ENCODE results near the gene CABLES2.

DNA sequence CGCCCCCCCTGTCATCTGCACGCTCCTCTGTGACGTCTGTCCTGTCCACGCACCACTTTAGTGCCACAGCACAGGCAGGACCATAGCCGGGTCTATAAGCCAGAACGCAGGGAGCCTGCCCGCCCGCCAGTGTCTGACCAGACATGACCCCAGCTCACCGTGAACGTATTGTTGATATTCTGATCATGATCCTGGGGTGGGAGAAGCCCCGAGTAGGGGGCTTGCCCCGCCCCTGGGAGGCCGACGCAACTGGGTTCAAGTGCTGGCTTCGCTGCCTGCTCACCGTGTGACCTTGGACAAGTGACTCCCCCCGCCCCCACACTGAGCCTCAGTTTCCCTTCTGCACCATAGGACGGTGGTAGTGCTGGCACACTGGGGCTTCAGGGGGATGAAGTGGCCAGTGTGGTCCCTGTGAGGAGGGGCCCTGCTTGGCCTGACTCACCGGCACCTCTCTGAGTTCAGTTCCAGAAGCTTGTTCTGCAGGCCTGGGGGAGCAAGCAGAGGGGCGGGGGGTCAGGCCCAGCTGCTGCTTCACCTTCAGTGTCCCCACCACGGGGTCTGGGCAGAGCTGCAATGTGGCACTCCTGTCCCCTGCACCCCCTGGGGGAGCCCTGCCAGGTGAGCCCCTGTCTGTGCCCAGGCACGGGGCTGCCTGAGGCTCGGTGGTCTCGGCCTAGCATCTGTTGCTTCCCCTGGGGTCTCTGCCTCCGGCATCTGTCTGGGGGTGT is 11.1 kb upstream of the CABLES2 start:
- TF ChIP-seq FOXM1 (IDR thresholded peaks at IDR 0.05; ENCODE audit: borderline replicate concordance, low read depth), result no peak
- TF ChIP-seq, protein P1, sequence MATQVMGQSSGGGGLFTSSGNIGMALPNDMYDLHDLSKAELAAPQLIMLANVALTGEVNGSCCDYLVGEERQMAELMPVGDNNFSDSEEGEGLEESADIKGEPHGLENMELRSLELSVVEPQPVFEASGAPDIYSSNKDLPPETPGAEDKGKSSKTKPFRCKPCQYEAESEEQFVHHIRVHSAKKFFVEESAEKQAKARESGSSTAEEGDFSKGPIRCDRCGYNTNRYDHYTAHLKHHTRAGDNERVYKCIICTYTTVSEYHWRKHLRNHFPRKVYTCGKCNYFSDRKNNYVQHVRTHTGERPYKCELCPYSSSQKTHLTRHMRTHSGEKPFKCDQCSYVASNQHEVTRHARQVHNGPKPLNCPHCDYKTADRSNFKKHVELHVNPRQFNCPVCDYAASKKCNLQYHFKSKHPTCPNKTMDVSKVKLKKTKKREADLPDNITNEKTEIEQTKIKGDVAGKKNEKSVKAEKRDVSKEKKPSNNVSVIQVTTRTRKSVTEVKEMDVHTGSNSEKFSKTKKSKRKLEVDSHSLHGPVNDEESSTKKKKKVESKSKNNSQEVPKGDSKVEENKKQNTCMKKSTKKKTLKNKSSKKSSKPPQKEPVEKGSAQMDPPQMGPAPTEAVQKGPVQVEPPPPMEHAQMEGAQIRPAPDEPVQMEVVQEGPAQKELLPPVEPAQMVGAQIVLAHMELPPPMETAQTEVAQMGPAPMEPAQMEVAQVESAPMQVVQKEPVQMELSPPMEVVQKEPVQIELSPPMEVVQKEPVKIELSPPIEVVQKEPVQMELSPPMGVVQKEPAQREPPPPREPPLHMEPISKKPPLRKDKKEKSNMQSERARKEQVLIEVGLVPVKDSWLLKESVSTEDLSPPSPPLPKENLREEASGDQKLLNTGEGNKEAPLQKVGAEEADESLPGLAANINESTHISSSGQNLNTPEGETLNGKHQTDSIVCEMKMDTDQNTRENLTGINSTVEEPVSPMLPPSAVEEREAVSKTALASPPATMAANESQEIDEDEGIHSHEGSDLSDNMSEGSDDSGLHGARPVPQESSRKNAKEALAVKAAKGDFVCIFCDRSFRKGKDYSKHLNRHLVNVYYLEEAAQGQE (IDR thresholded peaks at IDR 0.05; ENCODE audit: low read depth), result no peak
